Esophagus squamous epithelium (tissue), 5 donors: ENCODE results near the gene PTPRG. TPM values are rescaled to one million over a fixed set of nuclear protein-coding genes. Genes with fewer than 3 reads are reported as not detected.
"Not testable (repeated sequence)": the region's sequence is repeated elsewhere in the genome, so short reads cannot be mapped to it uniquely, and the experiment has no call there.

Source experiments
- DNase-seq: peaks from one replicate; lab custom pipeline; 2025; lab: John Stamatoyannopoulos, UW
- H3K27ac ChIP-seq, 4 donors: fragments of 200-600 bp; sonication (generic); one replicate each; pipeline ENCODE4 v1.5.1; 2016 to 2019; ENCODE audit warnings: mild to moderate bottlenecking in 1 of 4
- H3K27me3 ChIP-seq, 4 donors: fragments of 200-600 bp; sonication (generic); 1 replicate in 3 of 4; 2 replicates in 1 of 4; pipeline versions ENCODE4 v1.5.1 to v1.6.0; 2017 to 2021; ENCODE audit warnings: antibody characterized with exemption in 1 of 4
- H3K36me3 ChIP-seq, 3 donors: fragments of 200-600 bp; sonication (generic); one replicate each; pipeline ENCODE4 v1.5.1; 2016 to 2019
- H3K4me1 ChIP-seq, 3 donors: fragments of 200-600 bp; sonication (generic); one replicate each; pipeline ENCODE4 v1.5.1; 2017 to 2019
- H3K4me3 ChIP-seq, 4 donors: fragments of 200-600 bp; sonication (generic); 1 replicate in 3 of 4; 2 replicates in 1 of 4; pipeline ENCODE4 v1.5.1; 2016 to 2019; ENCODE audit warnings: mild to moderate bottlenecking in 2 of 4, moderate library complexity in 1 of 4
- H3K9me3 ChIP-seq, 3 donors: fragments of 200-600 bp; sonication (generic); one replicate each; pipeline ENCODE4 v1.5.1; 2016 to 2019
- POLR2A ChIP-seq, 4 donors: fragments of 450-650 bp; IDR thresholded peaks; one replicate each; pipeline ENCODE4 v1.6.1; 2017; ENCODE audit warnings: antibody characterized with exemption in 4 of 4, mild to moderate bottlenecking in 4 of 4, moderate library complexity in 3 of 4
- WGBS, 2 donors: methylation state at CpG; one replicate each; pipeline ENCODE4 v1.1.5; 2018; 5-methylcytosine and 5-hydroxymethylcytosine counted together
- intact Hi-C: fragments of 100-400 bp; cut with DNase I; formaldehyde crosslinking; loops from one replicate; pipeline ENCODE4 v1.15.0; 2022
- total RNA-seq, 4 donors: library from RNA; depleted of rRNA; stranded (reverse); fragments of >200 nt; gene quantifications; one replicate each; pipeline ENCODE4 v1.1.0, GENCODE V29; 2016
- TF ChIP-seq, protein P1 (sequence below), 6 experiments: fragments of 450-650 bp in 4 of 6; fragments of 200-600 bp in 2 of 6; sonication (generic) in 2 of 6; IDR thresholded peaks; one replicate each; pipeline ENCODE4 v1.5.1; 2016 to 2019; ENCODE audit warnings: antibody characterized with exemption in 6 of 6, mild to moderate bottlenecking in 4 of 6, moderate library complexity in 4 of 6
- donor health status: DM: yes; HTN: yes; CAD: no.

PTPRG gene
- total RNA-seq, 4 donors from 2014 or later, result 3.7 to 42.2 (median 15.2) TPM

DNA sequence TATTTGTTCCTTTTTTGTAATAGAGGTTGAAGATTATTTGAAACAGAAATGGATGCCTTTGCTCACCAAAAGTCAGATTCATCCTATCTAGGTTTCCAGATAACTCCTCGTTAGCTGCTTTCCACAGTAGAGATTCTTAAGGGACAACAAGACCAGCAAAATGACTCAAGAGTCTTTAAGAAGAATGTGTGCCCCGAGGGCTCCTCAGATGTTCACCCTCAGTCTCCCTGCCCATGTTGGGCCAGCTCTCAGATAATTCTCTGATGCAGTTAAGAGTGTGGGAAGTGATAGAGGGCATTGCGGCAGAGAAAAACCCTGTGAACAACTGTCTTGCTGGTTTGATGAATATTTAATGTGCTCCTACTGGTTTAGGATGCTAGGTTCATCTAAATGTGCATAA lies 251.1 kb downstream of the PTPRG start:
- Histone ChIP-seq H3K27ac (no peak overlapping the region), H3K9me3 (no peaks in the 10 kb centered on the region), H3K4me3 (no peak overlapping the region), H3K36me3 (no peaks in the 10 kb centered on the region), H3K4me1 (peaks cover 0 to 34% (median 14%) of the 10 kb centered on the region in 3 donors), H3K27me3 (no peaks in the 10 kb centered on the region)
- intact Hi-C loops, result no loop called here
- TF ChIP-seq POLR2A (IDR thresholded peaks at IDR 0.05), result no peak
- TF ChIP-seq, protein P1, sequence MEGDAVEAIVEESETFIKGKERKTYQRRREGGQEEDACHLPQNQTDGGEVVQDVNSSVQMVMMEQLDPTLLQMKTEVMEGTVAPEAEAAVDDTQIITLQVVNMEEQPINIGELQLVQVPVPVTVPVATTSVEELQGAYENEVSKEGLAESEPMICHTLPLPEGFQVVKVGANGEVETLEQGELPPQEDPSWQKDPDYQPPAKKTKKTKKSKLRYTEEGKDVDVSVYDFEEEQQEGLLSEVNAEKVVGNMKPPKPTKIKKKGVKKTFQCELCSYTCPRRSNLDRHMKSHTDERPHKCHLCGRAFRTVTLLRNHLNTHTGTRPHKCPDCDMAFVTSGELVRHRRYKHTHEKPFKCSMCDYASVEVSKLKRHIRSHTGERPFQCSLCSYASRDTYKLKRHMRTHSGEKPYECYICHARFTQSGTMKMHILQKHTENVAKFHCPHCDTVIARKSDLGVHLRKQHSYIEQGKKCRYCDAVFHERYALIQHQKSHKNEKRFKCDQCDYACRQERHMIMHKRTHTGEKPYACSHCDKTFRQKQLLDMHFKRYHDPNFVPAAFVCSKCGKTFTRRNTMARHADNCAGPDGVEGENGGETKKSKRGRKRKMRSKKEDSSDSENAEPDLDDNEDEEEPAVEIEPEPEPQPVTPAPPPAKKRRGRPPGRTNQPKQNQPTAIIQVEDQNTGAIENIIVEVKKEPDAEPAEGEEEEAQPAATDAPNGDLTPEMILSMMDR (IDR thresholded peaks at IDR 0.05), result no peak
- no peak for DNase-seq
- 83 to 85% methylated on average over 3 of the region's 3 CpGs for WGBS, 2 donors

DNA sequence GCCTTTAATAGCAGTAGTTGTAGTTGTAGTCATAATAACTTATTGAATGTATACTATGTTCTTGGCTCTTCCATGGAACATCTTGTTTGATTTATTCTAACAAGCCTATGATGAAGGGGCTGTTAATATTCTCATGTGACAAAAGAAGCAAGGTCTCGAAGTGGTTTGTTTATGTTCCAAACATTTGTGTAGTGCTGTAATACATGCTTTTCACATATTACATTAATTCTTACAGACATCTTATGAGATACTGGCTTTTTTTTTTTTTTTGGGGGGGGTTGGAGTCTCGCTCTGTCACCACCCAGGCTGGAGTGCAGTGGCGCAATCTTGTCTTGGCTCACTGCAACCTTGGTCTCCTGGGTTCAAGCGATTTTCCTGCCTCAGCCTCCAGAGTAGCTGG lies 252.3 kb downstream of the PTPRG start:
- Histone ChIP-seq H3K27me3 (no peaks in the 10 kb centered on the region), H3K9me3 (no peaks in the 10 kb centered on the region), H3K36me3 (no peaks in the 10 kb centered on the region), H3K27ac (no peak overlapping the region), H3K4me3 (no peak overlapping the region), H3K4me1 (peaks cover 0 to 23% (median 10%) of the 10 kb centered on the region in 3 donors)
- WGBS, 2 donors, result 58 to 84% methylated on average over 4 of the region's 4 CpGs
- TF ChIP-seq, protein P1 (IDR thresholded peaks at IDR 0.05), result no peak
- TF ChIP-seq POLR2A (IDR thresholded peaks at IDR 0.05), result no peak
- no peak for DNase-seq
- intact Hi-C loops, result no loop called here

DNA sequence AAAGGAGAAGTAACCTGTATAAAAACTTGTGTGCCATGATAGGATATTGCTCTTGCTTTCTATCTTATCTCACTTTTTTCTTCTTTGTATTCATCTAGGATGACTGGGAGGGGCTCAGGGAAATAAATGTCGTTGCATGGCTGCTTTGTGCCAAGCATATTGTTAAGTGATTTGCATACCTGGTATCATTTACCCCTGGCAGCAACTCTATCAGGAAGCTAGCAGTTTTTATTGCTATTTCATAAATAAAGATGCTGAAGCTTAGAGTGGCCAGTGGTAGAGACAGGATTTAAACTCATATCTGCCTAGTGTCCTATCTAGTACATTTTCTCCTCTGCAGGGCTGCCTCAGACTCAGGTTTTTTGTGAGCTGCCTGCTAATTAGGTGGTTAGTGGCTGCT lies 253.3 kb downstream of the PTPRG start:
- H3K4me1 ChIP-seq, result peaks cover 0 to 13% (median 3%) of the 10 kb centered on the region in 3 donors
- no peaks in the 10 kb centered on the region for H3K27me3 ChIP-seq
- no peak overlapping the region for H3K27ac ChIP-seq
- intact Hi-C loops, result no loop called here
- no peak for DNase-seq
- TF ChIP-seq, protein P1 (IDR thresholded peaks at IDR 0.05), result no peak
- no peak for TF ChIP-seq POLR2A (IDR thresholded peaks at IDR 0.05)
- H3K36me3 ChIP-seq, result no peaks in the 10 kb centered on the region
- 7 to 24% methylated on average over 1 of the region's 1 CpG for WGBS, 2 donors
- H3K9me3 ChIP-seq, result no peaks in the 10 kb centered on the region
- no peak overlapping the region for H3K4me3 ChIP-seq

DNA sequence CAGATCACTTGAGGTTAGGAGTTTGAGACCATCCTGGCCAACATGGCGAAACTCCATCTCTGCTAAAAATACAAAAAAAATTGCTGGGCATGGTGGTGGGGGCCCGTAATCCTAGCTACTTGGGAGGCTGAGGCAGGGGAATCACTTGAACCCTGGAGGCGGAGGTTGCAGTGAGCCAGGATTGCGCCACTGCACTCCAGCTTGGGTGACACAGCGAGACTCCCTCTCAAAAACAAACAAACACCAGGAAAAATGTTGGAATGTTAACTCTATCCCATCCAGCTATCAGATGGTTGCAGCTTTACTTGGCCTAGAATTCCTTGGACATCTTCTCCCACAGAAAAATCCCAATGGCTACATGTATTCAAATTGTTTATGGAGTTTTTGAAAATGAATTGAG lies 254.9 kb downstream of the PTPRG start:
- H3K27me3 ChIP-seq, H3K4me1 ChIP-seq, H3K27ac ChIP-seq, intact Hi-C loops, DNase-seq, H3K4me3 ChIP-seq, H3K36me3 ChIP-seq, H3K9me3 ChIP-seq: not testable (repeated sequence)
- 72 to 89% methylated on average over 5 of the region's 5 CpGs for WGBS, 2 donors

DNA sequence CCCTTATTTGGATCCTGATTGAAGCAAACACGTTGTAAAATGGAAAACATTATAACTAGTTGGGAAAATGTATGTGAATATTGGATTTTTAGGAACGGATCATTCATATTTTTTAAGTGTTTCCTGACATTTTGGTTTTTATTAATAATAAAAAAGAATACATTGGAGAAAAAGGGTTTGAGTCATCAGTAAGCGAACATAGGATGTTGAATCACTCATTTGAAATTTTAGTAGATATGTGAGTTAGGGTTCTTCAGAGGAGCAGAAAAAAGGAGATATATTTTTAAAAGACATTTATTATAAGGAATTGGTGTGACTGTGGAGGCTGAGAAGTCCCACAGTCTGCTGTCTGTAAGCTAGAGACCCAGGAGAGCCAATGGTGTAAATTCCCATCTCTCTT lies 258.5 kb downstream of the PTPRG start:
- H3K36me3 ChIP-seq, result no peaks in the 10 kb centered on the region
- WGBS, 2 donors, result 83 to 85% methylated on average over 3 of the region's 3 CpGs

More for the DNA sequence above, 258.5 kb downstream of the PTPRG start:
- Histone ChIP-seq H3K27ac (no peak overlapping the region), H3K4me3 (no peak overlapping the region), H3K9me3 (no peaks in the 10 kb centered on the region), H3K27me3 (no peaks in the 10 kb centered on the region), H3K4me1 (peaks cover 0 to 10% (median 9%) of the 10 kb centered on the region in 3 donors)
- DNase-seq, result no peak
- TF ChIP-seq, protein P1 (IDR thresholded peaks at IDR 0.05), result no peak
- TF ChIP-seq POLR2A (IDR thresholded peaks at IDR 0.05), result no peak
- intact Hi-C loops, result no loop called here
